Stimulated activated CD8-positive, alpha-beta memory T cell treated with anti-CD3 and anti-CD28 coated beads, Interleukin-7, amount 100 ng/mL, for 1 hour (primary cell): Measurements from ENCODE around the gene CDCP1.
"Not testable (repeated sequence)": the region's sequence is repeated elsewhere in the genome, so short reads cannot be mapped to it uniquely, and the experiment has no call there.

Experiments used
- DNase-seq, 2 donors: peaks; one replicate each; pipeline ENCODE4 v3.0.0-alpha.2; 2020; ENCODE audit warnings: low read depth in 2 of 2

Gene CDCP1

DNA sequence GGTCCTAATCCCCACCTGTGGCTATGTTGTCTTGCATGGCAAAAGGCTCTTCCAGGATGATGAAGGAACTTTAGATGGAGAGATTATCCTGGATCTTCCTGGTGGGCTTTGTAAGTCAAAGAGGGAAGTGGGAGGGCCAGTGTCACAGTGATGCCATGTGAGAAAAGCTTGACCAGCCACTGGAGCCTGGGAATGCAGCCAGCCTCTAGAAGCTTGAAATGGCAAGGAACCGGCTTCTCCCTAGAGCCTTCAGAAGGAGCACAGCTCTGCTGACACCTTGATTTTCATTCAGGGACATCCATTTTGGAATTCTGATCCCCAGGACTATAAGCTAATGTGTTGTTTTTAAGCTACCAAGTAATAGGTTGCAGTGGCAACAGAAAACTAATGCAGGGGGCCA lies 61.8 kb downstream of the CDCP1 start:
- no peak for DNase-seq

DNA sequence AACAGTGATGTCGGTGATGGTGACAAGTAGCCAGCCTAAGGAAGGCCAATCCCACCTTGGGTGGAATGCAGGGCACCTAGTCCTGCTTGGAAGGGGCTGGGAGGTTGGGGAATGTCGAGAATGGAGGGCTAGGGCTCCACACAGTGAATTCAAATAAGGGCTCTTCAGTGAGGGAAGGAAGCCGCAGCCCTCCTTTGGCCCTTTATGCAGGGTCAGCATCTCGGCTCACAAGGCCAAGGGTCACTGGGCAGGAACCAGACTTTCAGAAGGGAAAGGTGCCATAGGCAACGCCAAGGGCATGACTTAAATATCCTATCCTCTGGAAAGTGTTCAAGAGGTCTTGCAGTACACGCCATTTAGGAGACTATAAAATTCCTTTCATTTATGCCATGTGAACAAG lies 63.2 kb downstream of the CDCP1 start:
- no peak for DNase-seq

DNA sequence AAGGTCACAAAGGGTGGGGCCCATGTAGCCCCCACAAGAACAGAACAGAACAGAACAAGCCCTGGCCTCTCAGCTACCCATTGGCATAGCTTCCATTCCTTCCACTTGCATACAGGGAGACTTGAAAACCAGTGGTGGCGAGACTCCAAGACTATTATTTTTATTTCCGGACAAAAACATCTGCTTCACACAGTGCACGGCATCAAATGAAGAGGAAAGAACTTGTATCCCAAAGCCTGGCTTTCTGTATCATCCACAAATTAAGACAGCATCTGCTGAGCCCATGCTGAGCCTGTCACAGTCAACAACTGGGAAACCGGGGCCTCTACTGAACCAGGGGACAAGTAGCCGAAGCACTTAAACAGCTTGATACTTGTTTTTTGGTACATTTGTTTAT lies 64.0 kb downstream of the CDCP1 start:
- DNase-seq = no peak

DNA sequence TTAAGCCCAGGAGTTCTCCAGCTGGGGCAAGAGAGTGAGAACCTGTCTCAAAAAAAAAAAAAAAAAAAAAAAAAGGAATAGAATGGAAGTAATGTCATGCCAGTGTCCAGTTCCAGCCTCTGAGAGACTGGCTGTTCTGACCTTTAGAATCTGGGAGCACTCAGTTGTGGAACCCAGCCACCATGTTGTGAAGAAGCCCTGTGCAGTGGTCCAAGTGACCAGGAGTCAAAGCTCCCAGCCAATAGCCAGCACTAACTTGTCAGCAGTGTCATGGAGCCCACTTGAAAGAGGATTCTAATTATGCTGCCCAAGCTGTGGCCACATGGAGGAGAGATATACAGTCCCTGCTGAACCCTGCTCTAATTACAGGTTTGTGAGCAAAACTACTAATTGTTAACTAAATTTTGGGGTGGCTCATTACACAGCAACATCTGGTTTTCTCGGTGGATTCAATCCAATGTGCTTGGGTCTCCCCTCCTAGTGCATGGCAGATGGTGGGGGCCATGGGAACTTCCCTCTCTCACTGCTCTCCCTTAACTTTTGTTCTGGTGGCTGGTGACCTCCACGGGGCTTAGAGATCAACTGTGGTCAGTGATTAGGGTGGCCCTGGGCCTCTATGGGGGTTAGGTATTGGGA lies 64.6 kb downstream of the CDCP1 start:
- no peak for DNase-seq

DNA sequence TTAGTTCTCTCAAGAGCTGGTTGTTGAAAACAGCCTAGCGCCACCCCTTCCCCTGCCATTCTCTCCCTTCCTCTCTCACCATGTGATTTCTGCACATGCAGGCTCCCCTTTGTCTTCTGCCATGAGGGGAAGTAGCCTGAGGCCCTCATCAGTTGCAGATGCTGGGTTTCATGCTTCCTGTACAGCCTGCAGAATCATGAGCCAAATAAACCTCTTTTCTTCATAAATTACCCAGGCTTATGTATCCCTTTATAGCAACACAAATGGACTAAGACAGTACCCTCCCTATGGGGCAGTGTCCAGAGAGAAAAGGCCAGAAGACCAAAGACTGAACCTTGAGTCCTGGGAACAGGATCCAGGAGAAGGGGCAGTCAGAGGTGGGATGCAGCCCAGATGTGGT lies 65.4 kb downstream of the CDCP1 start:
- DNase-seq = no peak

DNA sequence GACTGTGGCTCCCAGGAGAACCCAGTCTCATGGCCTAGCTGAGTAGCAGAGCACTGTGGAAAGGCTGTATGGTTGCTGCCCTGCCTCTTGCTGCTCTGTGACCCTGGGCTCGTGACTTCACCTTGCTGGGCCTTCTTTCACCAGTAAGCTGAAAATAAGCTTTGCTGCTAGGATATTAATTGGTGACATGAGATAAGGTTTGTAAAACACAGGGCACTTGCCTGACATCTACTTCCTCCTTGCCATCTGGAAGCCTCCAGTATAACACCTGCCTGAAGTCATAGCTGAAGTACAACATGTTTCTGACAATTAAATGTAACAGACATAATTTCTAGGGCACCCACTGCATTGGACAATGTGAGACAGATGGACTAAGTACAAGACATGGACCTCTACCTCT lies 66.5 kb downstream of the CDCP1 start:
- DNase-seq = no peak

DNA sequence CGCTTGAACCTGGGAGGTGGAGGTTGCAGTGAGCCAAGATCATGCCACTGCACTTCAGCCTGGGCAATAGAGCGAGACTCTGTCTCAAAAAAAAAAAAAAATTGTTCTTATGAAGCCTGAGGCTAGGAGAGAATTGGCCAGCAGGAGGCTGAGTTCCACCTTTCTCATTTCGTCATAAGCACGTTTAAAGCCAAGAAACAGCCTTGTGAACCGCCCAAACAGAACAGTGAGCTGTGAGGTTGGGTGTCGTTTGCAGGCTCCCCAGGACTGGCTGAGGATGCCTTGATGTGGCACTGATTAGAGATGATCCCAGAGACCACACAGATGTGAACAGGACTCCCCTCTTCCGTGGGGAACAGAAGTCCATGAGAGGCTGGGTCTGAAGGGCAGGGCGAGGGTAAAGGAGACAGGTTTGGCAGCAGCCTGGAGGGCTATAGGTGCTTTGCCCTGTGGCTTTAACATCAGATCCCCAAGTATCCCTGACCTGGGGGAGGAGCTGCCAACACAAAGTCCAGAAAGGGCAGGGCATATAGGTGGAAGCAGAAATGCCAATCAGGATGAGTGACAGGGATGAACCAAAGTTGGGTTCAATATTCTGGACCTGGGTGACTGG lies 67.2 kb downstream of the CDCP1 start:
- no peak for DNase-seq

DNA sequence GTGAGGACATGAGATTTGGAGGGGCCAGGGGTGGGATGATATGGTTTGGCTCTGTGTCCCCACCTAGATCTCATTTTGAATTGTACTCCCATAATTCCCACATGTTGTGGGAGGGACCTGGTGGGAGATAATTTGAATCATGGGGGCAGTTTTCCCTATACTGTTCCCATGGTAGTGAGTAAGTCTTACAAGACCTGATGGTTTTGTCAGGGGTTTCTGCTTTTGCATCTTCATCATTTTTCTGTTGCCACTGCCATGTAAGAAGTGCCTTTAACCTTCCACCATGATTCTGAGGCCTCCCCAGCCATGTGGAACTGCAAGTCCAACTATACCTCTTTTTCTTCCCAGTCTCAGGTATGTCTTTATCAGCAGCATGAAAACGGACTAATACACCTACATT lies 67.9 kb downstream of the CDCP1 start:
- not testable (repeated sequence) for DNase-seq

DNA sequence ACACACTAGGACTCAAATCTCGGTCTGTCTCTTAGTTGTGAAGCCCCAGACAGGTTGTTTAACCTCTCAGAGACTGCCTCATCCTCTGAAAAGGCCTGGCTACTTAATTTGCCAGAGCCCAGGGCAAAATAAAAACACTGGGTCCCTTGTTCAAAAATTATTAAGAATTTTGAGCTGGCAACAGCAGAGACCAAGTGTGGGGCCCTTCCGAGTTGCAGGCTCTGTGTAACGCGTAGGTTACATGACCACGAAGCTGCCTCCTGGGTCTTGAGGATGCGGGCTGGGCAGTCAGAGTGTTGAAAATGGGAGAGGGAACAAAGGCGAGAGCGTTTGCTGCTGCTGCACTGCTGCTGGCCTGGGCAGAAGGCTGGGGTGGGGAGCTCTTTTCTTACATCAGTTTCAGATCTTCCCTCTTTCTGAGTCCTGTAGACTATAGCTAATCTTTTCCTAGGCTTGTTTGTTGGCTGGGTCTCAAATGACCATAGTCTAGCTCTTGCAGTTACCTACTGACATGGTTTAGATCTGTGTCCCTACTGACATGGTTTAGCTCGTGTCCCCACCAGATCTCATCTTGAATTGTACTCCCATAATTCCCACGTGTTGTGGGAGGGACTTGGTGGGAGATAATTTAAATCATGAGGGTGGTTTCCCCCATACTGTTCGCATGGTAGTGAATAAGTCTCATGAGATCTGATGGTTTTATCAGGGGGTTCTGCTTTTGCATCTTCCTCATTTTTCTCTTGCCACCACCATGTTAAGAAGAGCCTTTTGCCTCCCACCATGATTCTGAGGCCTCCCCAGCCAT lies 70.2 kb downstream of the CDCP1 start:
- no peak for DNase-seq

DNA sequence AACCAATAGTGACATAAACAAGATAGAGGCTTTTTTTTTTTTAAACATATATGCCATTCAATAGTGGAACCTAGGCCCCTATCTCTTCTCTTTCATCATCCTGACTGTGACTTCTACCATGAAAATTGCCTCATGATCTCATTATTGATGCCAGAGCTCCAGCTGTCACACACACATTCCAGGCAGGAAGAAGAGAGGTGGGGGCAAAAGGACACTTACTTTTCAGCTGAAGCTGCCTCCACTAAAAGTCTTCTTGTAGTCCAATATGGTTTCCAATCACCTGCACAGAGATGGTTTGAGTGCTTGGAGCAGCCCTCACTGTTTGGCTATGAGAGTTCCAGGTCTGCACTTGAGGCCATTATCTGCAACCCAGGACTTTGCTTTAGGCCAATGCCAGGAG lies 75.1 kb downstream of the CDCP1 start:
- DNase-seq = no peak

DNA sequence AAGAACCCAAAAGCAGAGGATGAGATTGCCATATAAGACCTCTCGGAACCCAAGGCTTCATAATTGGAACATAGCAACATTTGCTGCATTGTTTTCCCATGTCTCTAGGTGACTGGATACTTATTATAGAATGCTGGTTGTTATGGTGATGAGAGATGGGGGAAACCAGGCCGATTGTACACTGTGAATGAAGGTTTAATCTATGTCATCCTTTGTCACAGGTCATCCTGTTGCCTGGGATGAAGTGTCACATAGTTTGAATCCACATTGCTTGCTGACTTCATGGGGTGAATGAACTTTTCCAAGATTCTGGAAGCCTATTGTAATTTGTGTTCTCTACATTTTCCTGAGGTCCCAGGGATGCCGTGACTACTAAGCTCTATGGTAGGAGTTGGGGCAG lies 78.2 kb downstream of the CDCP1 start:
- DNase-seq = no peak

DNA sequence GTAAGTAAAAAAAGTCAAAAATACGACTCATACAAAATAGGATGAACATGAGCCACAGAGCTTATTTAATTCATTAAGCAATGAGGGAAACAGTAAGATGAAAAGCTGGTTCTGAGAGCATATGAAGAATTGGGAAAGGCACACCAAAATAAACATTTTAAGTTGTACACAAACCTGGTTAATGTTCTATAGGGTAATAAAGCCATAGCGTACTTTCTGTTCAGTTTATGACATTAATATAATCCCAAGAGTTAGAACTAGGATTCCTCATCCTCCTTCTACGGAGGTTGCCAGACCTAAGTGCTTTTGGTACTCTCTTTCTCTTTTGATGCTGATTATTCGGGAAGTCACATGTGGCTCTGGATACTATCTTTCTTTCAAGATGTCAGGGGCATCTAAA lies 78.7 kb downstream of the CDCP1 start:
- DNase-seq = no peak

DNA sequence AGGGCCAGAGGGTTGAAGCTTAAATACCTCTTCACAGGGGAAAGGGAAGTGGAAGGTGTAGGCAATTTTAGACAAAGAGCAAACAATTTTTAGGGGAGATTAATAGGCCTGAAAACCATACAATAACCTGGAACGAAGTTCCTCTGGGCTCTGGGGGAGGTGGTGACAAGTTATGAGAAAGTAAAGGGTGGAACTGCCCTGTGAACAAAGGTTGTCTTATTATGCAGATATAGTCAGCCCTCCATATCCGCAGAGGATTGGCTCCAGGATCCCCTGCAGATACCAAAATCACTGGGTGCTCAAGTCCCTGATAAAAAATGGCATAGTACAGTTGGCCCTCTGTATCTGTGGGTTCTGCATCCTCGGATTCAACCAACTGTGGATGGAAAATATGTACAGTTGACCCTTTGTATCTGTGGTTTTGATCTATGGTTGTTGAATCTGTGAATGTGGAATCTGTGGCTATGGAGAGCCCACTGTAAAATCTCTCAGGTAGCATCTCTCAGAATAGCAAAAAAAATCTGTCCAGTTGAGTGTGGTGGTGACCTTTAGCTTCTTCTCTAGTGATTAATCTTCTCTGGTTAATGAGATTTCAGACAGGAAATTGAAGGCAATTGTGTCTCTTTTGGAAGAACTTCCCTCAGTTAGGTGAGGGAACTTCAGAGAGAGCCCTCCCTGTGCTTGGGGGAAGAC lies 79.9 kb downstream of the CDCP1 start:
- DNase-seq = no peak

DNA sequence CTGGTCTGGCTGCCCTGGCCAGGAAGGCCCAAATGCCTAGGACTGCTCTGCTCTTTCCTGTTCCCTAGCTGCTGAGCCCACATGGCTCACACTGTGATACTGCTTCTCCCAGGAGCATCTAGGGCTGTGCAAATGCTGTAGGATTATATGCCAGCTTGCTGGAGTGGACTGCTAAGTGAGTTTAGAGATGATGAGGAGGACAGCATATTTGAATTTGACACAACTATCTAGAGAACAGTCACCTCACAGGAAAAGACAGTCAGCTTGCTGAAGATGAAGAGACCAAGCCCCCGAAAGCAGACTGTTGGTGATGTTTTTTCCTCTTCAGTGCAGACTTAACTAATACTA lies 80.8 kb downstream of the CDCP1 start:
- no peak for DNase-seq

DNA sequence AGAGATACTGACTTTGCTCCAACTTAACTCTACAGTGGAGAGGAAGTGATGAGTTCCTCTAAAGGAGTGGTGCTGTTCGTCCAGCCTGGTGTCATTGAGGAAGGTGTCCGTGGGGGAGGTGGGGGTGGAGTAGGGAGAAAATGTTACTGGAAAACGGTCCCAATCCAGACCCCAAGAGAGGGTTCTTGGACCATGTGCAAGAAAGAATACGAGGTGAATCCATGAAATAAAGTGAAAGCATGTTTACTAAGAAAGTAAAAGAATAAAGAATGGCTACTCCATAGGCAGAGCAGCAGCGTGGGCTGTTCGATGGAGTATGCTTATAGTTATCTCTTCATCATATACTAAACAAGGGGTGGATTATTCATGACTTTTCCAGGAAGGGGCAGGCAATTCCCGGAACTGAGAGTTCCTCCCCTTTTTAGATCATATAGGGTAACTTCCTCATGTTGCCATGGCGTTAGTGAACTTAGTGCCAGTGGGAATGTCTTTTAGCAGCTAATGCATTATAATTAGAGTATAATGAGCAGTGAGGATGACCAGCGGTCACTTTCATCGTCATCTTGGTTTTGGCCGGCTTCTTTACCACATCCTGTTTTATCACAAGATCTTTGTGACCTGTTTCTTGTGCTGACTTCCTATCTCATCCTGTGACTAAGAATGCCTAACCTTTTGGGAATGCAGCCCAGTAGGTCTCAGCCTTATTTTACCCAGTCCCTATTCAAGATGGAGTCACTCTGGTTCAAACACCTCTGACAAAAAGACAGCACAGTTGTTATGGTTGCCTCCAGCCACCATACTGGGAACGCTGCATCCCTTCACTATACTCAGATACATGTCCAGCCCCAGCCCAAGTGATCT lies 81.4 kb downstream of the CDCP1 start:
- peak in 1 of 2 donors; percentile 17 for DNase-seq

DNA sequence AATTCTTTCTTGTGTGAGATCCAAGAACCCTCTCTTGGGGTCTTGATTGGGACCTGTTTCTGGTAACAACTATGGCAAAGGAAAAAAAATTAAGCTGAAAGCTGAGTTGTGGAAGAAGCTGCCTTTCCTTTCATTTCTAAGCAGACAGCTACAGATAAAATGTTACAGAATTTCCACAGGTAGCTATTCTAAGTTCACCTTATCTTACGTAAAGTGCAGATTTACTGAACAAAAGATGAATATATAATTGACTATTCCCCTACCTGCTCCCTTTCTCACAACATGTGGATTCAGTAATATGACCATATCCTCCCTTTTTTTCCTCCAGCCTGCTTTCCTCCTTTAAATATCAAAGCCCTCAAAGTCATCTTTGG lies 83.5 kb downstream of the CDCP1 start:
- DNase-seq = no peak

DNA sequence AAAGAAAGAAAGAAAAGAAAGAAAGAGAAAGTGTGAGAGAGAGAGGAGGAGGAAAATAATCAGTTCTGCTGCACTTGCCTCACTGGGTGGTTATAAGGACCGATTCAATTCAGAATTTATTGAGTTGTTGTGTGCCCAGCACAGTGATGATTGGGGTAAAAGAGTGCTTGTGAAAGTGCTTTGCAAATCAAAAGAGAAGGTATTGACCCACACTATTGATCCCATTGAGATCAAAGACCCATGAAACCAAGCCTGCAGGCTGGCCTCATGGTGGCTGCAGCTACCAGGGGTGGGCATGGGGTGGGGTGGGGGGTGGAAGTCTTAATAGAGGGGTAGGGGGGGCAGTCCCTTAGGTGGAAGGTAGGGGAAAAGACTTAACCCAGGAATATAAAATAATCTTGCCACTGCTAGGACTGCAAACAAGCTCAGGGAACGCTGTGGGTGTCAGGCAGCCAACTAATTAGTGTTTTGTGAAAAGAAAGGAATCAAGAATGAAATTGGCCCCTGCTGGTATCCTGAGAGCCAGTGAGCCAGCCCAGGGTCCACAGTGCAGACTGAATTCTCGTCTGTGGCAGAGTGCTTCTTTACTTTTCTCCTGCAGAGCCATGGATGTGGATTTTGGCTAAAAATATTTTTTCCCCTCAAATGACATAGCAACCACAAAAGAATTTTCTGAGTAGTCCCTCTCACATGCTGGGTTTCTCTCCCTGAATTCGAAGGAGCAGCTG lies 85.8 kb downstream of the CDCP1 start:
- no peak for DNase-seq

DNA sequence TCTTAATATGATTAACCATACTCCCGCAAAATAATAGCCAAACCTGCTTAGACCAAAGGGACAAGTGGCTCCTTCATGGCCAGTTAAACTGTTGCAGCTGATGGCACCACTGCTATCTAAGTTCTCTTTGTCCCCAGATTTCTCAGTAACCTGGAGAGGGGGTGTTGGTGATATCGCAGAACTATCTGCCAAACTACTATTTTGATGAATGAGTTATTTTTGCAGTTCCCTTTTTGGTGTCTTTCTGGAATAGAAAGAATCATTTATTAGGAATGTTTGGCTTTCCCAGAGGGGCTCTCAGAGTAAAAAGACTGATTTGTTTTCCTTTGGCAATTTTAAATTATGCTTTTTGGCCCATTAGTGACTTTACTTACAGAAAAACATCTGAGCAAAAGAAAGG lies 87.0 kb downstream of the CDCP1 start:
- DNase-seq = no peak

DNA sequence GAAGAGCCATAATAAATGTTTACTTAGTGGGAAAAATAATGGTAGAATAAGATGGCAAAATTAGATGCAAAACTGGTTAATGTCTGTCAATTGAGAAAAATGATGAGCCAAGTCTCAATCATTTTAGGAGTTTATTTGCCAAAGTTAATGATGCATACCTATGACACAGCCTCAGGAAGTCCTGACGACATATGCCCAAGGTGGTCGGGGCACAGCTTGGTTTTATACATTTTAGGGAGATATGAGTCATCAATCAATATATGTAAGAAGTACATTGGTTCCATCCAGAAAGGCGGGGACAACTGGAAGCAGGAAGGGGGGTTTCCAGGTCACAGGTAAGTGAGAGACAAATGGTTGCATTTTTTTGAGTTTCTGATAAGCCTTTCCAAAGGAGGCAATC lies 88.6 kb downstream of the CDCP1 start:
- no peak for DNase-seq

DNA sequence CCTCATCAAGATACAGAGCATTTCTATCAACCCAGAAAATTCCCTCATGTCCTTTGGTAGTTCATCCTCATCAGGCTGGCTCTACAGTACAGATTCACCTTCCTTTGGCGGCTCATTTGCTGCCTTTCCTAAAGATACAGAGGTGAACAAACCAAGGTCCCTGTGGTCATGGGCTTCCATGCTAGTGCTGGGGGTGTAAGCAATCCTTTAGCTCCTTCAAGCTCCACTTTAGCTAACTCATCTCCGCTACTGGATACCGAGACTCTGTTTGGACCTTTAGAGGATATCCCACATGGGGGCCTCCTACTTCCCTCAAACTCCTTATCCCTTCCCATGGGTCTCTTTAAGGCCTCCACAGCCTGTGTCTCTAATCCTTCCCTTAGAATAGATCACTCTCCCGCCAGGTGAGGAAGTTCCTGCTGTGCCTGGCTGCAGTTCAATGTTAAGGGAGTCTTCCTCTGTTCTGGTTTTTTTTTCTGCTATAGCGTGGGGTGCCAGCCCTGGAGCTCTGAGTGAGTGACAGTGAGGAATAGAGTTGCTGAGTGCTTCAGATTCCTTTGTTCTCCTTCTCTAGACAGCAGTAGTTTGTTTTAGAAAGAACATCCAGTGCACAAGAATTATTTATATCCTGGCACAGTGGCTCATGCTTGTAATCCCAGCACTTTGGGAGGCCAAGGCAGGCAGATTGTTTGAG lies 89.4 kb downstream of the CDCP1 start:
- DNase-seq = no peak
